NCI-H1436 treated with DMSO at 0.1 percent for 48 hours (cell line): ENCODE measurements around the gene SNTG2.
"Not testable (repeated sequence)": the region's sequence is repeated elsewhere in the genome, so short reads cannot be mapped to it uniquely, and the experiment has no call there.

Experiments
- DNase-seq: peaks from one replicate; lab custom pipeline; 2025; lab: John Stamatoyannopoulos, UW

SNTG2 gene

DNA sequence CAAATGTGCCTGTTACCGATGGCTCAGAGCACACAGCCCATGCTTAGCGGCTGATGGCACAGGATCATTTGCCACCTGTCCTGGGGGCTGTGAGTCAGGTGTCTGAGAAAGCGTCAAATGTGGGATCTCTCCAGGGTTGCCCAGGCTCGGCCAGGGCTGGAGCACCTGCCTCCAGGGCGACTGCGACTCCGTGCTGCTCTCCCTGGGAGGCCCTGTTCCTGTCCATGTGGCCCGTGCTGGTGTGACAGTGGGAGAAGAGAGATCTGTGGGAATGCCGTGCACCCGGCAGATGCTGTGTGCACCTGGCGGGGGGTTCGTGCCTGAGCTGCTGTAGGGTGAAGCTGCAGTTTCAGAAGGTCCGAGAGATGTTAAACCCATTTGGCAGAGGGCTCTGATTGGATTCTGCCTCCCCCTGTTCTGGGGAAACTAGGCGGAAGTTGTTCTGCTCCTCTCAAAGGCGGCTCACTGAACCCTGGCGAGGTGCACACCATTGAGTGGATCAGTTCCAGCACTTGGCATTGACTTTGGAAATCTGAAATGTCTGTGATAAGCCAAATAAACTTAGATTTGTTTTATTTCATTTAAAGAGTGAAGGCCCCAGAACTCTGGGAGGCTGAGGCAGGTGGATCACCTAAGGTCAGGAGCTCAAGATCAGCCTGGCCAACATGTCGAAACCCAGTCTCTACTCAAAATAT is 428.0 kb downstream of the SNTG2 start:
- DNase-seq = no peak

DNA sequence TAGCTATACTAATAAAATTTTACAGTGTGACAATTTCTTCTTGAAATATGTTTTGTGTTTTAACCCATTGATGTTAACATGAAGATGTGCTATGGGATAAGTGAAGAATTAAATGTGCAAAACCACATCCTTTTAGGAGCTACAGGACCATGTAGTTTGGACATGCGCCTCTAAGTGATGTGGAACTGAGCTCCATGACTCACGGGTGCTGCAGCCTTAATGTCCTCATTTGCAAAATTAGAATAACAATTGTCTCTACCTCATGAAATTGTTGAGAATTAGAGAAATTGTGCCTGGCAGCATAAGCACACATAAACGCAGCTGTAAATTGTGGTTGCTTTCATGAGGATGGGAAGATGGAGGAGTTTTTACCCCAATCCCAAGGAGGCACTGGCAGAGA is 431.0 kb downstream of the SNTG2 start:
- DNase-seq = no peak

DNA sequence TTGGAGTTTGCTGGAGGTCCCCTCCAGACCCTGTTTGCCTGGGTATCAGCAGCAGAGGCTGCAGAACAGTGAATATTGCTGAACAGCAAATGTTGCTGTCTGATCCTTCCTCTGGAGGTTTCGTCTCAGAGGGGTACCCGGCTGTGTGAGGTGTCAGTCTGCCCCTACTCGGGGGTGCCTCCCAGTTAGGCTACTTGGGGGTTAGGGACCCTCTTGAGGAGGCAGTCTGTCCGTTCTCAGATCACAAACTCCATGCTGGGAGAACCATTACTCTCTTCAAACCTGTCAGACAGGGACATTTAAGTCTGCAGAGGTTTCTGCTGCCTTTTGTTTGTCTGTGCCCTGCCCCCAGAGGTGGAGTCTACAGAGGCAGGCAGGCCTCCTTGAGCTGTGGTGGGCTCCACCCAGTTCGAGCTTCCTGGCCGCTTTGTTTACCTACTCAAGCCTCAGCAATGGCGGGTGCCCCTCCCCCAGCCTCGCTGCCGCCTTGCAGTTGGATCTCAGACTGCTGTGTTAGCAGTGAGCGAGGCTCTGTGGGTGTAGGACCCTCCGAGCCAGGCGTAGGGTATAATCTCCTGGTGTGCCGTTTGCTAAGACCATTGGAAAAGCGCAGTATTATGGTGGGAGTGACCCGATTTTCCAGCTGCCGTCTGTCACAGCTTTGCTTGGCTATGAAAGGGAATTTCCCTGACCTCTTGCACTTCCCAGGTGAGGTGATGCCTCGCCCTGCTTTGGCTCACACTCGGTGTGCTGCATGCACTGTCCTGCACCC is 437.5 kb downstream of the SNTG2 start:
- DNase-seq = not testable (repeated sequence)

DNA sequence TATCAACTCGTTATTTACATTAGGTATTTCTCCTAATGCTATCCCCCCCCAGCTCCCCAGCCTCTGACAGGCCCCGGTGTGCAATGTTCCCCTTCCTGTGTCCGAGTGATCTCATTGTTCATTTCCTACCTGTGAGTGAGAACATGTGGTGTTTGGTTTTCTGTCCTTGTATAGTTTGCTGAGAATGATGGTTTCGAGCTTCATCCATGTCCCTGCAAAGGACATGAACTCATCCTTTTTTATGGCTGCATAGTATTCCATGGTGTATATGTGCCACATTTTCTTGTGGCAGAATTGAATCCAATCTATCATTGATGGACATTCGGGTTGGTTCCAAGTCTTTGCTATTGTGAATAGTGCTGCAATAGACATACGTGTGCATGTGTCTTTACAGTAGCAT is 439.5 kb downstream of the SNTG2 start:
- not testable (repeated sequence) for DNase-seq

DNA sequence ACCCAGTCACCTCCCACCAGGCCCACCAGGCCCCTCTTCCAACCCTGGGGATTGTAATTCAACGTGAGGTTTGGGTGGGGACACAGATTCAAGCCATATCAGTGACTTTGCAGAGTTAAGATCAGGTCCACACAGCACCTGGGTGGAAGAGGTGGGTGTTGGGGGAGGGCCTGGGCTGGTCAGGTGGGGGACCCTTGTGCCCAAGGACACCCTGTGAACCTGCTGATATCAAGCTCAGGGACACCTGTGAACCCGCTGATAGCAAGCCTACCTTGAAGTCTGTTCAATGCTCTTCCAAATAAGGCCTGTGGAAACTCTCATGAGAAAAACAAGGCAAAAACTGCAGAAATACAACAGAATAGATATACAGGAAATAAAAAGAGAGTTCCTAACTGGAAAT is 442.7 kb downstream of the SNTG2 start:
- no peak for DNase-seq

DNA sequence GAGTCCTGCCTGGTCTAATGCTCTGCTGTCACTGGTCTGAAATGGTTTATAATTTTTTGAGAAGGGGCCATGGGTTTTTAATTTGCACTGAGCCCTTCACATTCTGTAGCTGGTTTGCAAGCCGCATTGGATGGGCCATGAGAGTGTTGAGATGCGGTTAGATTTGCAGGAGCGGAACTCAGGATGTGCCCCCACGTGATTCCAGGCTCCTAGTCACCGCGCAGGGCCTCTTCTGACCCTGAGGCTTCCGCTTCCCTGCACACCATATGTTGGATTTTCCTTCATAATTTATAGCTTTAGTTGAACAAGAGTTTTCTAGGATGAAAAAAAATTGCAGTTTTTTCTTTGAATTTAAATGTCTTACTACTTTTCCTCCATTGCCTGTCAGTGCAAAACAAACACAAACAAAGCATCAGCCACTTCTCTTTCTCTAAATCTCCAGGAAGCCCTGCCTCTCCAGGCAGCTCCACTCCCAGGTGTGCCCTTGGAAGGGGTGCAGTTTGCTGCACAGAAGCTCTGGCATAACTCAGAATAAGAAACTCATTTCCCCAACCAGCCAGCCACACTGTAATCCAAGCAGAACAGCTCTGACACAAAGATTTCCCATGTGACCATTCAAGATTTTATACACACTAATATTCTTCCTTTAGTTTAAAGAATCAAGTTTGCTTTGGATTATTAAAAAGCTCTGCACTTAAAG is 444.2 kb downstream of the SNTG2 start:
- DNase-seq = no peak

DNA sequence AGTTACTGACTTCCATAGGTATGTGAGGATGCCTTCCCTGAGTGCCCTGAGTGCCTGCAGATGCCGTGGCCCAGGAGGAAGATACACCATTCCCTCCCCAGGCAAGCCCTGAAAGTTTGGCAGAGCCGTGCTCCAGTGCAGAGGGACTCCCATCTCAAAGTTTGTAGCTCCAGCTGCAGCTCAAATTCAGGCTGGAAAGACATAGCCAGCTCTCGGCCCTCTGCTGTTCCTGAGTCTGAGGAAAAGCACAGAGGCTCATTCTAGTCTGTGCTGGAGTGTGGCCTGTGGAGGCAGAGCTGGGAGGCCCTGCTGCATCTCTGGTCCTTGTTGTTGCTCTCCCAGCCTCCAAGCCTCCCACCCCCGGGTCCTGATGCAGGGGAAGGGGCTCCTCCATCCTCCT is 446.7 kb downstream of the SNTG2 start:
- no peak for DNase-seq

DNA sequence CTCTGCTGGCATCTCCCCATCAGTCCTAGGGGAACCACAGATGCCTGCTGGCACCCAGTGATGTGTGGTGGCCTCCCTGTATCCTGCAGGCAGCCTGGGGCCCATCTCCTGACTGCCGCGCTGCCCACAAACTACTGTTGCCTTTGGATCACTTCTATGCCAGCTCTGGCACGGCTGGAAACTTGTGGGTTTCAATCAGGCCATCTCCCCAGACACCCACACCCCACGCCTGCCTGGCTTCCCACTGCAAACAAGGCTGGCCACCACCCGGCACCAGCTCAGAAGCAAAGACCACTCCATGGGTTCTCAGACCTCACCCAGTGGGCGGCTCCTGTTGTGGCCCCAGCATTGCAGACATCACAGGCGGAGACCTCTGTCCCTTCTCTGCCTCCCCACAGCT is 447.5 kb downstream of the SNTG2 start:
- DNase-seq = no peak

DNA sequence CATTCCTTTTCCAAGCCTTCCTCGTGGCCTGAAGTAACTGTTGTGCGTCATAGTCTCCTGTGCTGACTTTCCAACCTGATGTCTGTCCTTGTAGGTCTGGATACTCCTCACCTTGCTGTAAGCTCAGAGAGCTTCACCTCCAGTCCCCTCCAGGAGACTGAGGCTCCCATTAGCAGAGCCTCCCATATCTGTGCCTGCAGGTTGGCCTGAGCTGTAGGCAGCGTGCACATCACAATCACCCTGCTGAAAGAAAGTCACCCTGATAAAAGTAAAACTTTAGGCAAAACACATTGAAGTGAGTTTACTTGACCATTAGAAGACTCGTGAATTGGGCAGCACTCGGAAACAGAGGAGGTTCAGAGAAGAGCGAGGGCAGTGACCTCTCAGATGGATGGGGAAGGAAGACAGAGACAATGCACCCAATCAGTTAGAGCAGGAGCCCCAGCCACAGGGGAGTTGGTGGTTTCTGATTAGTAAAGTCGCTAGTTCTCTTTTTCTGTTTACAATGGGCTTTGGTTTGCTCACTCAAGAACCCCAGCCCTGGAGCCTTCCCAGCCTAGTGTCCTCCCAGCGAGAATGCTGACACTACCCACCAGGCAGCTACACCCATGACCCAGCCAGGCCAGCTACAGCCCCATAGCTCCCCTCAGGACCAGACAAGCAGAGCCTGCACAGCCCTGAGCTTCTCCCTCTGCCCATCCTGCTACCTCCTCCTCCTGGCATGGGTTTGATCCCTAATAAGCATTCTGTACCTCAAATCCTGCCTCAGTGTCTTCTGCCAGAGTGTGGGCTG is 450.5 kb downstream of the SNTG2 start:
- DNase-seq = no peak

DNA sequence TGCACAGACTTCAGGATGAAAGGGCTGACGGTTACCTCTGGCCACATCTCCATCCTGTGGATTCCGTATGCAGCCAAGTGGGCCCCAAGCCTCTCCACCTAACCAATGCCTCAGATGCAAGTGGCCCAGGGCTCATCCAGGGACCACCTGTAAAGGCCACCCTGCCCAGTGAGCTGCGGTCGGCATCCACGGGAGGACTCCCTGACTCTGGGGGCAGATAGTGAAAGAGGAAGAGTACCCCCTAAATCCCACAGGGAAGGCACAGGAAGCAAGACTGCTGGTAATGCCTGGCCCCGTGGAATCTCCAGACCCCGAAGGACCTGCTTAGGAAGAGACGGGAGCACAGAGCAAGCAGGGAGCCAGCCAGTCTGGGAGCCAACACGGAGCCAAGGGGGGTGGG is 451.4 kb downstream of the SNTG2 start:
- DNase-seq = no peak

DNA sequence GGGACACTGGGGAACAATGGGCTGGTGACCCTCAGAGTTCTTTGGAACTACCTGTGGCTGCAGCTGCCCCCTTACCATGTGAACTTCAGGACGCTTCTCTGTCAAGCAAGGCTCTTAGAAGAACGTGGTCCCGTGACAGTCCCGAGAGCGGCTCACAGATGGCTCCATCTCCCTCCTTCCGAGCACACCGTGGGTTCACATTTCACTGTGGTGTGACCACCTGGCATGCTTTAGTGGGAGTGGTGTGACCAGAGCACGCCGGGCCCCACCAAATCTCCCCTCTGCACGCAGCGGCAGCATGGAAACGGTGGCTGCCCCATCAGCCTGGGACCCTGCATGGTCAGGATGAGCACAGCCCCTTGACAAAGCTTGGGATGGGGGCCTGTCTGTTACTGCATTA is 452.9 kb downstream of the SNTG2 start:
- DNase-seq = no peak

DNA sequence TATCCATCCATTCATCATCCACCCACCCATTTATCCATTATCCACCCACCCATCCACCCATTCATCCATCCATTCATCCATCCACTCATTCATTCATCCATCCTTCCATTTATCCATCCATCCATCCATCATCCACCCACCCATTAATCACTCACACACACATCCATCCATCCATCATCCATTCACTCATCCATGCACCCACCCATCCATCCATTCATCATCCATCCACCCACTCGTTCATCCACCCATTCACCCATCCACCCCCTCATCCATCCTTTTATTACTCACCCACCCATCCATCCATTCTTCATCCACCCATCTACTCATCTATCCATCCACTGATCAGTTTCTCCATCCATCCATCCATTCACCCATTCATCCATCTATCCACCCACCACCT is 454.5 kb downstream of the SNTG2 start:
- no peak for DNase-seq

DNA sequence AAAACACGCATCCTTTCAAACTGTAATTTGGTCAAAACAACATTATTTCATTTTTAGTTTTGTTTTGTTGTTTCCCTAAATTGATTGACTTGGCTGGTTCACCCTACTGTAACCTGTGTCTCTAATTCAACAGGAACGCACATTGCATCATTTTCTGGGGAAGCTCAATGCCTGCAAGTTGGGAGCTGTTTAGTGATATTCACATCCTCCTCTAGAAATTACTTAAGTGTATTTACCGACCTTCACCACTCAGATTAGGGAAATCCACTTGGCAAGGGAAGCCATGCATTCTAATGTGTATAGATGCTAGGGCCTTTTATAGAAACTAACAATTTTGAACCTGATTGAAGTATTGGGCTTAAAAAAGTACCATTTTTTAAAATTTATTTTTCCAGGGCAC is 455.3 kb downstream of the SNTG2 start:
- no peak for DNase-seq

DNA sequence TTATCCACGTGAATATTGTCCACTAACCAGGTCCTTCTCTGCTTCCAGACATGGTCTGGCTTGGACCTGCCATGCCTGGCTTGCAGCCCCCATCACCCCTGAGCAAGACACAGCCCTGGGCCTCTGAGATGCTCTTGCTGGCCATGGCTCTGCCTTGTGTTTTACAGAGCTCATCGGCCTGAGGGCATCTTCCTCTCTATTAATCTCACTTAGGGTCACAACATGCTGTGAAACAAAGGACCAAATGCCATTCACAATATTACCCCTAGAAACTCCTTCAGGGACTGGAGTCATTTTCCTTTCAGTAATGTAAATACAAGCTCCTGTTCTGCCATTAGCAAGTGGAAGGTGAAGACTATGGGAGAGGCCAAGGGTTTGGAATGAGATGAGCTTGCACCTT is 455.8 kb downstream of the SNTG2 start:
- no peak for DNase-seq

DNA sequence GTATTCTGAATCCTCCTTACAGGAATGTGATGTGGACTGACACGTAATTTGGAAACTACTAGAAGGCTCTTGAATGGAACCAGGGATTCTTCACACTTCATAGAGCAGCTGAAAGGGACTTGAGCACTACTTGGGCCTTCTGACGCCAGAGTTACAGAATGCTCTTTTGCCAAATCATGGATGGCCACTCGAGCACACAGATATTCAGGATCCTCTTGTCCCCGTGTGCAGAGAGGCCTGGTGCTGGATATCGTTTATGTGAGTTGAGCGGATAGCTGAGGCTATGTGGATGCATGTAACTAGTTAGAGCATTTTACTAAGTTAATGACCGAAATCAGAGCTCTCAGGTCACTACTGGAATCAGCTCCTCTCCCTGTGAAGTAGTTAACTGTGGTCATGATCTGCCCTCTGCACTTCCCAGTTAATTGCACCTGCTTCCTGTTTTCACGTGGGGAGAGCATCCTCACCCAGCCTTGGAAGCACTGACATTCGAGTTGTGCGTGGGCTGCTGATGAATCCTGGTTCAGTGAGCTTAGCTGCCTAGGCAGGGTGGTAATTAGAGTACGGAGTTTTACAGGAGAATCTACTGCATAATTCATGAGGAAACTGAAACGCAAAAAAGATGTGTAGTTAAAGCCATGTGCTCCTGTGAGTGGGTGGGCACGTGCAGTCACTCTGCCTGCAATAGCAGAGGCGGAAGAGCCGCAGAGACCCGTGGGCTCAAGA is 457.5 kb downstream of the SNTG2 start:
- no peak for DNase-seq

DNA sequence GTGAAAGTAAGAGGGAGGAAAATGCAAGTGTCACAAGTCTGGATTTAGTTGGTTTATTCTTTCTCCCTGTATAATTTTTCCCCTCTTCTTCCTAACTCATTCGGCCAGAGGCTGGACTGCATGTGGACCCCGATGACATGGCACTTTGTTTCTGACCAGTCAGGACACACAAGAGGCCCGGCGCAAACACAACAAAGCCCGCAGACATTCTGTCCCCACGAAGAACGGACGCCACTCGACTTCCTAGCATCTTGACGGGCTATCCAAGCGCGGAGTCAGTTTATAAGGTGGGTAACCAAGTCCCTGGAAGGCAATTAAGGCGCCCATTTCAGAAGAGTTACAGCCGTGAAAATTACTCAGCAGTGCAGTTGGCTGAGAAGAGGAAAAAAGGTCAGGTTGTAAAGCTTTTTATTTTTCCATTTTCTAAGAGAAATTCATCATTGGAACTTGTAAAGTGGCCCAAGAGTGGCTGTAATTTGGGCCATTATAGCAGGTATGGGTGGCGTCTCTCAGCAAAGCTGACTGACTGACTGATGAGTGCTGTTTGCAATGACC is 462.6 kb downstream of the SNTG2 start, which contains the start of gene TPO:
TSS of gene TPO (plus strand) at position 308 of the 555 bp plus-strand sequence. CDS start 946 bp downstream, outside the sequence.
- DNase-seq = no peak

DNA sequence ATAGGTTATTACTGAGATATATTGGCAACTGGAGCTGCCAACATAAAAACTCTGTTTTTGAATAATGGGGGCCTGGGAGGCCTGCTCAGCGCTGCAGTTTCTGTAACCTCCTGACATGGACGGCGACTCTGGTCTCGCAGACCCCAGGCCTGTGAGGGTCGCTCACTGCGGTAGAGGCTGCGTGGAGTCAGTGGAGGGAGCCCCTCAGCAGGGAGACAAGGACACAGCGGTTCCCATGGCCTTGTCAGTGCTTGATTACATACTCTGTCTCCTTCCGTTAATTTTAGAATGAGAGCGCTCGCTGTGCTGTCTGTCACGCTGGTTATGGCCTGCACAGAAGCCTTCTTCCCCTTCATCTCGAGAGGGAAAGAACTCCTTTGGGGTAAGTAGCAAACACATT is 463.5 kb downstream of the SNTG2 start:
- DNase-seq = no peak

DNA sequence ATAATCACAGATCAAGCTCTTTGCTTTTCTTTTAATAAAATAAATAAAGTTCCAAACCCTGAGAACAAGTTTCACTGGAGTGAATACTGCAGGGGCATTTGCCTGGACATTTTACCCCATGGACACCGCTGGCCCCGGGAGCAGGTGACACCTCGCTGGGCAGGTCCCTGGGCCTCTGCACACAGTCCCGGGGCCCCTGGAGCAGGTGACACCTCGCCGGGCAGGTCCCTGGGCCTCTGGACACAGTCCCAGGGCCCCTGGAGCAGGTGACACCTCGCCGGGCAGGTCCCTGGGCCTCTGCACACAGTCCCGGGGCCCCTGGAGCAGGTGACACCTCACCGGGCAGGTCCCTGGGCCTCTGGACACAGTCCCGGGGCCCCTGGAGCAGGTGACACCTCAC is 464.3 kb downstream of the SNTG2 start:
- not testable (repeated sequence) for DNase-seq

DNA sequence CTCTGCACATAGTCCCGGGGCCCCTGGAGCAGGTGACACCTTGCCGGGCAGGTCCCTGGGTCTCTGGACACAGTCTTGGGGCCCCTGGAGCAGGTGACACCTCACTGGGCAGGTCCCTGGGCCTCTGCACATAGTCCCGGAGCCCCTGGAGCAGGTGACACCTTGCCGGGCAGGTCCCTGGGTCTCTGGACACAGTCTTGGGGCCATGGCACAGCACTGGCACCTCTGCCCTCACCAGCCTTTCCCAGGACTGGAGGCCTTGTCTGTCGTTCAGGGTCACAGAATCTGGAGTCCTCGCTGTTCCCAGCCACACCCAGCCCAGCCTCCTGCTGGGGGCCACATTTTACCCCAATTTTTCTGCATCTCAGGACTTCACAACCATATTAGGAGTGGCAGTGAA is 464.9 kb downstream of the SNTG2 start:
- DNase-seq = no peak
